Thoracic aorta (tissue), 2 donors: ENCODE measurements around the gene FAM110A. TPM values are rescaled to one million over a fixed set of nuclear protein-coding genes. Genes with fewer than 3 reads are reported as not detected.
"Not testable (repeated sequence)": the region's sequence is repeated elsewhere in the genome, so short reads cannot be mapped to it uniquely, and the experiment has no call there.

Experiments used
- ATAC-seq: fragments of 150-250 bp; one replicate; pipeline ENCODE4 v1.8.0; 2017; ENCODE audit warnings: low read depth; ENCODE audit not compliant: insufficient number of reproducible peaks, low FRiP score
- DNase-seq: peaks from one replicate; pipeline ENCODE4 v3.0.0-alpha.2; 2020; ENCODE audit warnings: low spot score
- H3K27ac ChIP-seq, 2 donors: fragments of 200-600 bp; sonication (generic); 1 replicate in 1 of 2; 2 replicates in 1 of 2; pipeline ENCODE4 v1.5.1; 2016; ENCODE audit warnings: mild to moderate bottlenecking in 2 of 2, moderate library complexity in 2 of 2
- H3K27me3 ChIP-seq: fragments of 200-600 bp; sonication (generic); replicated peaks from 2 replicates; pipeline ENCODE4 v1.6.0; 2016; ENCODE audit warnings: mild to moderate bottlenecking; ENCODE audit not compliant: insufficient read depth
- H3K36me3 ChIP-seq: fragments of 200-600 bp; sonication (generic); one replicate; pipeline ENCODE4 v1.5.1; 2016
- H3K4me1 ChIP-seq, 2 donors: fragments of 200-600 bp; sonication (generic); 1 replicate in 1 of 2; 2 replicates in 1 of 2; pipeline versions ENCODE4 v1.5.1 to v1.6.0; 2016; ENCODE audit warnings: low read depth in 2 of 2, mild to moderate bottlenecking in 1 of 2; ENCODE audit not compliant: control insufficient read depth in 1 of 2
- H3K4me3 ChIP-seq: fragments of 200-600 bp; sonication (generic); 2 replicates; pipeline ENCODE4 v1.5.1; 2016; ENCODE audit warnings: mild to moderate bottlenecking
- H3K9me3 ChIP-seq: fragments of 200-600 bp; sonication (generic); 2 replicates; pipeline ENCODE4 v1.5.1; 2016
- CTCF ChIP-seq: fragments of 200-600 bp; sonication (generic); IDR thresholded peaks from one replicate; pipeline ENCODE4 v1.5.1; 2019; ENCODE audit warnings: antibody characterized with exemption
- total RNA-seq, 2 donors: library from RNA; depleted of rRNA; stranded (reverse); fragments of >200 nt; gene quantifications; one replicate each; pipeline versions ENCODE4 v1.1.0 to v1.2.3, GENCODE V29; 2016

The FAM110A gene
- total RNA-seq, 2 donors from 2014 or later = 0.81 to 3.5 TPM

GRCh38 chr20:889932-890463 lies 56.5 kb downstream of the FAM110A start:
- TF ChIP-seq CTCF = no peak
- no peak for ATAC-seq
- Histone ChIP-seq H3K9me3 (no peaks in the 10 kb centered on the region), H3K4me1 (peaks cover 0 to 3% of the 10 kb centered on the region in 2 donors), H3K4me3 (no peak overlapping the region), H3K36me3 (no peaks in the 10 kb centered on the region), H3K27me3 (no peaks in the 10 kb centered on the region), H3K27ac (no peak overlapping the region)
- DNase-seq = no peak

- Histone ChIP-seq H3K36me3 (no peaks in the 10 kb centered on the region), H3K27me3 (no peaks in the 10 kb centered on the region), H3K27ac (no peak overlapping the region), H3K4me1 (no peaks in the 10 kb centered on the region), H3K9me3 (no peaks in the 10 kb centered on the region), H3K4me3 (no peak overlapping the region)
- TF ChIP-seq CTCF = no peak
- DNase-seq (no peak), ATAC-seq (no peak)
These were observed 57.1 kb downstream of the FAM110A start for GRCh38 chr20:890666-891057.

- Histone ChIP-seq H3K27ac (no peak overlapping the region), H3K4me1 (no peaks in the 10 kb centered on the region), H3K36me3 (no peaks in the 10 kb centered on the region), H3K27me3 (no peaks in the 10 kb centered on the region), H3K9me3 (no peaks in the 10 kb centered on the region), H3K4me3 (no peak overlapping the region)
- no peak for TF ChIP-seq CTCF
- ATAC-seq (no peak), DNase-seq (no peak)
These were observed 57.7 kb downstream of the FAM110A start for GRCh38 chr20:891058-891705.

GRCh38 chr20:891706-892080 lies 58.2 kb downstream of the FAM110A start:
- DNase-seq (no peak), ATAC-seq (no peak)
- Histone ChIP-seq H3K27me3 (no peaks in the 10 kb centered on the region), H3K4me1 (no peaks in the 10 kb centered on the region), H3K4me3 (no peak overlapping the region), H3K36me3 (no peaks in the 10 kb centered on the region), H3K9me3 (no peaks in the 10 kb centered on the region), H3K27ac (no peak overlapping the region)
- no peak for TF ChIP-seq CTCF

GRCh38 chr20:892371-892770 lies 58.9 kb downstream of the FAM110A start:
- not testable (repeated sequence) for H3K4me1 ChIP-seq, H3K27me3 ChIP-seq, DNase-seq, H3K27ac ChIP-seq, H3K9me3 ChIP-seq, H3K4me3 ChIP-seq, ATAC-seq, H3K36me3 ChIP-seq

Other genes starting within 250 kb of the FAM110A start
- not detected for gene TCF15, start 223.4 kb upstream of the FAM110A start, total RNA-seq
- gene SRXN1, start 180.5 kb upstream of the FAM110A start, total RNA-seq = 10 to 100 TPM; 41.7 to 49.4 TPM
- gene SCRT2, start 157.9 kb upstream of the FAM110A start, total RNA-seq = not detected
- 1 to 10 TPM in 1 of 2 donors, under 1 TPM in 1; 0.54 to 1.5 TPM for gene SLC52A3, start 65.2 kb upstream of the FAM110A start, total RNA-seq
- gene ANGPT4, start 82.6 kb downstream of the FAM110A start, total RNA-seq = 1 to 10 TPM; 1.4 to 1.6 TPM
- not detected for gene RSPO4, start 168.6 kb downstream of the FAM110A start, total RNA-seq